Transverse colon (tissue), 4 donors: Measurements from ENCODE around the gene HLA-DRB1. TPM values are rescaled to one million over a fixed set of nuclear protein-coding genes. Genes with fewer than 3 reads are reported as not detected.
"Not testable (repeated sequence)": the region's sequence is repeated elsewhere in the genome, so short reads cannot be mapped to it uniquely, and the experiment has no call there.

Experiments
- DNase-seq: peaks from one replicate; pipeline ENCODE4 v3.0.0-alpha.2; 2019
- H3K27ac ChIP-seq, 4 donors: fragments of 200-600 bp; sonication (generic); 2 replicates each; pipeline ENCODE4 v1.5.1; 2016 to 2018; ENCODE audit warnings: inconsistent platforms in 4 of 4
- H3K27me3 ChIP-seq: fragments of 200-600 bp; sonication (generic); 2 replicates; pipeline ENCODE4 v1.5.1; 2017; ENCODE audit warnings: inconsistent platforms
- H3K36me3 ChIP-seq, 4 donors: fragments of 200-600 bp; sonication (generic); 2 replicates each; pipeline ENCODE4 v1.5.1; 2017 to 2019; ENCODE audit warnings: inconsistent platforms in 4 of 4
- H3K4me1 ChIP-seq, 4 donors: fragments of 200-600 bp; sonication (generic); 2 replicates each; pipeline ENCODE4 v1.5.1; 2017 to 2020; ENCODE audit warnings: inconsistent platforms in 4 of 4
- H3K4me3 ChIP-seq, 4 donors: fragments of 200-600 bp; sonication (generic); 1 replicate in 1 of 4; 2 replicates in 3 of 4; pipeline versions ENCODE4 v1.5.1 to v1.6.1; 2017 to 2019; ENCODE audit warnings: inconsistent platforms in 4 of 4
- H3K9me3 ChIP-seq, 2 donors: fragments of 200-600 bp; sonication (generic); 2 replicates each; pipeline ENCODE4 v1.5.1; 2017 to 2019; ENCODE audit warnings: inconsistent platforms in 2 of 2
- CTCF ChIP-seq, 5 experiments: fragments of 200-600 bp in 3 of 5; fragments of 450-650 bp in 2 of 5; sonication (generic) in 3 of 5; IDR thresholded peaks; 1 replicate in 2 of 5; 2 replicates in 3 of 5; pipeline ENCODE4 v1.5.1; 2016 to 2017; ENCODE audit warnings: antibody characterized with exemption in 5 of 5, inconsistent platforms in 3 of 5, mild to moderate bottlenecking in 2 of 5, moderate library complexity in 1 of 5
- EP300 ChIP-seq: sonication (generic); formaldehyde crosslinking; IDR thresholded peaks from one replicate; pipeline ENCODE4 v1.6.1; 2017; ENCODE audit warnings: antibody characterized with exemption, low read depth
- POLR2A ChIP-seq: fragments of 450-650 bp; IDR thresholded peaks from one replicate; pipeline ENCODE4 v1.6.1; 2016; ENCODE audit warnings: antibody characterized with exemption, mild to moderate bottlenecking, moderate library complexity
- POLR2AphosphoS5 ChIP-seq, 3 donors: sonication (generic); formaldehyde crosslinking; IDR thresholded peaks; one replicate each; pipeline ENCODE4 v1.6.1; 2016; ENCODE audit warnings: antibody characterized with exemption in 3 of 3
- WGBS, 2 donors: methylation state at CpG; one replicate each; pipeline ENCODE4 v1.1.5; 2018; ENCODE audit warnings: low coverage in 1 of 2; 5-methylcytosine and 5-hydroxymethylcytosine counted together
- in situ Hi-C, 4 donors: fragments of 200-750 bp; cut with MboI; loops; one replicate each; pipeline versions ENCODE4 v1.15.0 to v1.15.1; 2017; ENCODE audit warnings: low sequenced_read_pairs in 3 of 4, low pct_ligation_motif_present in 1 of 4, low pct_unique_long_range_greater_than_20kb in 1 of 4
- intact Hi-C: fragments of 100-400 bp; cut with DNase I; formaldehyde crosslinking; loops from one replicate; pipeline ENCODE4 v1.15.1; 2023; ENCODE audit warnings: low total_unique reads
- total RNA-seq, 4 donors: library from RNA; depleted of rRNA; stranded (reverse); fragments of >200 nt; gene quantifications; one replicate each; pipeline ENCODE4 v1.1.0, GENCODE V29; 2016

The HLA-DRB1 gene
- total RNA-seq, 4 donors from 2014 or later = 7.9 to 23.8 (median 12.6) TPM

DNA sequence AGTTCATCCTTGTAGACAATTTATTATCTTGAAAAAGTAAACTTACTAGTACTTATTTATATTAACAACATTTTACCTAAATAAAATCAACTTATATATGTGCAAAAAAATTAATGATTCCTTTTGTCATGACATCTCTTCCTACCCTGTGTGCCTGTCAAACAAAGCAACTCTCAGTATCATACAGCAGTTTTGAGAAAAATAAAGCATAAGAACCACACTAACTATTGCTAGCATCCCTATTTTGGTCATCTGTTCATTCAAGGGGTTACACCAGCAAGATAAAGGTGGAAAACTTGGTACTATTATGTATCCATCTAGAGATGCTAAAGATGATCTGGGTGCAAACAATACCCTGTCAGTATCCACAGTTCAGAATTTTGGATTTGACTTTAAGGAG is 7.4 kb upstream of the HLA-DRB1 start:
- TF ChIP-seq EP300 (no peak), CTCF (IDR thresholded peaks at IDR 0.05) (no peak), POLR2A (no peak), POLR2AphosphoS5 (IDR thresholded peaks at IDR 0.05) (no peak)
- intact Hi-C loops = no loop called here
- no peaks in the 10 kb centered on the region for H3K36me3 ChIP-seq
- H3K27me3 ChIP-seq = no peaks in the 10 kb centered on the region
- H3K4me1 ChIP-seq = no peaks in the 10 kb centered on the region
- in situ Hi-C loops = loop anchor here in 1 of 4 donors (25.0 kb wide), 1 partner anchor 110 kb away; no protein-coding TSS in a partner anchor
- no peak overlapping the region for H3K27ac ChIP-seq
- no peaks in the 10 kb centered on the region for H3K9me3 ChIP-seq
- no peak overlapping the region for H3K4me3 ChIP-seq
- no peak for DNase-seq

- H3K27me3 ChIP-seq, H3K4me3 ChIP-seq, H3K4me1 ChIP-seq, intact Hi-C loops, H3K27ac ChIP-seq, DNase-seq, H3K9me3 ChIP-seq, H3K36me3 ChIP-seq: not testable (repeated sequence)
- in situ Hi-C loops = loop anchor here in 1 of 4 donors (25.0 kb wide), 1 partner anchor 103 kb away; no protein-coding TSS in a partner anchor
- no CpG with 5 or more reads among the region's 10 CpGs for WGBS, 2 donors
These were observed 1.1 kb upstream of the HLA-DRB1 start for GRCh38 chr6:32590713-32591112.

GRCh38 chr6:32588156-32588555 is 1.5 kb downstream of the HLA-DRB1 start:
- TF ChIP-seq POLR2AphosphoS5 (IDR thresholded peaks at IDR 0.05) = no peak
- TF ChIP-seq CTCF (IDR thresholded peaks at IDR 0.05) = no peak
- TF ChIP-seq EP300 = no peak
- TF ChIP-seq POLR2A = no peak
- in situ Hi-C loops (loop anchor here in 3 of 4 donors (5.0 to 25.0 kb wide), 2 partner anchors 61 to 101 kb away; no protein-coding TSS in a partner anchor), intact Hi-C loops (no loop called here)
- DNase-seq = no peak
- H3K27ac ChIP-seq = no peak overlapping the region
- H3K4me1 ChIP-seq = no peaks in the 10 kb centered on the region
- H3K9me3 ChIP-seq = no peaks in the 10 kb centered on the region
- H3K27me3 ChIP-seq = no peaks in the 10 kb centered on the region
- no peak overlapping the region for H3K4me3 ChIP-seq
- WGBS, 2 donors = 86 to 88% methylated on average over 2 of the region's 2 CpGs
- H3K36me3 ChIP-seq = no peaks in the 10 kb centered on the region

- Histone ChIP-seq H3K4me1 (no peaks in the 10 kb centered on the region), H3K27me3 (no peaks in the 10 kb centered on the region), H3K9me3 (no peaks in the 10 kb centered on the region), H3K27ac (peak overlapping the region in 1 of 4 donors; percentile 25), H3K4me3 (no peak overlapping the region), H3K36me3 (no peaks in the 10 kb centered on the region)
- 8% methylated on average over 2 of the region's 2 CpGs; no CpG with 5 or more reads in 1 of the 2 donors for WGBS, 2 donors
- TF ChIP-seq POLR2A = no peak
- TF ChIP-seq CTCF (IDR thresholded peaks at IDR 0.05) = no peak
- TF ChIP-seq POLR2AphosphoS5 (IDR thresholded peaks at IDR 0.05) = no peak
- no peak for TF ChIP-seq EP300
- no peak for DNase-seq
- intact Hi-C loops = no loop called here
- in situ Hi-C loops = loop anchor here in 1 of 4 donors (25.0 kb wide), 1 partner anchor 96 kb away; no protein-coding TSS in a partner anchor
These were observed 6.1 kb downstream of the HLA-DRB1 start for GRCh38 chr6:32583527-32583898.
